ENCODE measurements around the gene ZNF319.

Gene ZNF319

DNA sequence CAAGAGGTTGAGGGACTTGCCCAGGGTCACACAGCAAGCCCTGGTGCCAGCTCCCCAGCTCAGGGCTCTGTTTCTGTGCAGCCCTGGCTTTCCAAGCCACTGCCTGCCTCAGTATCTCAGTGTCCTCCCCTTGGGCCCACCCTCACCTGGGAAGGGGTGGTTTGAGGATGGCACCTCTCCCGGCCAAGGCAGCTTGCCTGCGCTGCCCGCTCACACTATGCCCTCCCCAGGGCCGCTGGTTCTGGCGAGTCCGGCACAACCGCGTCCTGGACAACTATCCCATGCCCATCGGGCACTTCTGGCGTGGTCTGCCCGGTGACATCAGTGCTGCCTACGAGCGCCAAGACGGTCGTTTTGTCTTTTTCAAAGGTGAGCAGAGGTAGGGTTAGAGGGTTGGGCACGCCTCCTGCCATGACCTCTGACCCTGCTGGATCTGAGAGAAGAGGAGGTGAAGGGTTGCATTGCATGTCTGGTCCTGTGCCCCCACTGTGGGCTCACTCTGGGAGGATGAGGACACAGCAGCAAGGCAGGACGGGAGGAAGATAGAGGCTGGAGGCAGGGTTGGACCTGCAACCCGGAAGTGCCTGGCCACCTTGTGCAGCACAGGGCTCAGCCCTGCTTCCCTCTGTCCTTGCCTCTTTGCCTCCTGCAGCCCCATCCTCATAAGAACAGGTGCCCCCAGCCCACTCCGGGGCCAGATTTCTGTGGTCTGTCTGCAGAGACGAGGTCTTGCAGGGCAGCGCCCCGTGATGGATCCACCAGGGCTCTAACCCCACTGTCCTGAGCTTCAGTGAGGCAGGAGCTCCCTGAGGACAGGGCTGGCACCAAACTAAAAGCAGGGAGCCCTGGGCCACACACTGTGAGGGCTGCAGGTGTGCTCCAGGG lies 41.8 kb upstream of the ZNF319 start:
- Histone ChIP-seq H3K4me1 (no peaks in the 10 kb centered on the region), H3K27me3 (no peaks in the 10 kb centered on the region), H3K36me3 (no peaks in the 10 kb centered on the region), H3K4me3 (ENCODE audit: low read depth, low read length) (no peak overlapping the region), H3K9me3 (no peaks in the 10 kb centered on the region)
- DNase-seq, result no peak
- TF ChIP-seq CTCF (IDR thresholded peaks at IDR 0.05; ENCODE audit: low read depth, low read length), result no peak

DNA sequence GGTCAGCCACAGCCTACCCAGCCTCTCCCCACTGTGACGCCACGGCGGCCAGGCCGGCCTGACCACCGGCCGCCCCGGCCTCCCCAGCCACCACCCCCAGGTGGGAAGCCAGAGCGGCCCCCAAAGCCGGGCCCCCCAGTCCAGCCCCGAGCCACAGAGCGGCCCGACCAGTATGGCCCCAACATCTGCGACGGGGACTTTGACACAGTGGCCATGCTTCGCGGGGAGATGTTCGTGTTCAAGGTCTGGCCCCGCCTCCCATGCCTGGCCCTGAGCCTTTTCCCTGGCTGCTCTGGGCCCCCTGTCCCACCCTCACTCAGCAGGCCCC lies 41.1 kb upstream of the ZNF319 start:
- TF ChIP-seq CTCF (IDR thresholded peaks at IDR 0.05; ENCODE audit: low read depth, low read length), result no peak
- Histone ChIP-seq H3K27me3 (no peaks in the 10 kb centered on the region), H3K4me1 (no peaks in the 10 kb centered on the region), H3K36me3 (no peaks in the 10 kb centered on the region), H3K9me3 (no peaks in the 10 kb centered on the region), H3K4me3 (ENCODE audit: low read depth, low read length) (no peak overlapping the region)
- DNase-seq, result no peak

DNA sequence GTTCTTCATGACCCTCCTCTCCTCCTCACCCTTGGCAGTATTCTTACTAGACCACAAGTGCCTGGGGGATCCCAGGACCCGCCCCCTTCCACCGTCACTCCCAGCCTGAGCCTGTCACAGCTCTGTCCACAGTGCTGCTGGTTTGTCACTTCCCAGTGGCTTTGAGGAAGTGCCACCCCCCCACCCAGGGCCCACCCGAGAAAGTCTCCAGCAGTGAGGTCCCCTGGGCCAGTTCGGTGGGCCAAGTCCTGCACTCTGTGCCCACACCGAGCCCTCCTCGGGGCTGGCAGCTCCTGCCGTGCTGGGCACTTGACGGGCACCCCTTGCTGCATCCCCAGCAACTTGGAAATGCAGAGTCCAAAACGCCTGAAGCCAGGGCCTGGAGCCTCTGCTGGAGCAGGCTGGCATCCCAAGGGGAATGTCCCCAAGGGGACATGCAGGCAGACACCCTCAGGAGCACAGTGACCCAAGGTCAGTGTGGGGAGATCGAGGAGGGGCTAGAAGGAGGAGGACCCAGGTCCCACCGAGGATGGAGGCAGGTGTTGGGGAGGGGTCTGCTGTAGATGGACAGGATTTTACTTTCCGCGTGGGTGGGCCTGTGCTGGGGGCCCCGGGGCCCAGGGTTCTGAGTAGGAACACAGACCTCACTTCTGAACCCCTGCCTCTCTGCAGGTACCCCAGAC lies 40.6 kb upstream of the ZNF319 start:
- H3K4me1 ChIP-seq, result no peaks in the 10 kb centered on the region; the same call in 1 of the 2 replicates
- no peak overlapping the region for H3K4me3 ChIP-seq (ENCODE audit: low read depth, low read length)
- no peaks in the 10 kb centered on the region for H3K36me3 ChIP-seq
- H3K27me3 ChIP-seq, result no peaks in the 10 kb centered on the region
- no peaks in the 10 kb centered on the region for H3K9me3 ChIP-seq
- DNase-seq, result no peak
- TF ChIP-seq CTCF (IDR thresholded peaks at IDR 0.05; ENCODE audit: low read depth, low read length), result no peak

- Histone ChIP-seq H3K36me3 (no peaks in the 10 kb centered on the region), H3K4me3 (ENCODE audit: low read depth, low read length) (no peak overlapping the region), H3K27me3 (no peaks in the 10 kb centered on the region), H3K4me1 (peaks cover 3% of the 10 kb centered on the region), H3K9me3 (no peaks in the 10 kb centered on the region)
- TF ChIP-seq CTCF (IDR thresholded peaks at IDR 0.05; ENCODE audit: low read depth, low read length), result no peak
- no peak for DNase-seq
These were observed 40.0 kb upstream of the ZNF319 start for GRCh38 chr16:58040496-58040846.

GRCh38 chr16:58039829-58040495 lies 39.5 kb upstream of the ZNF319 start:
- no peak overlapping the region for H3K4me3 ChIP-seq (ENCODE audit: low read depth, low read length)
- H3K4me1 ChIP-seq, result peaks cover 8% of the 10 kb centered on the region
- no peaks in the 10 kb centered on the region for H3K9me3 ChIP-seq
- no peak for DNase-seq
- no peaks in the 10 kb centered on the region for H3K27me3 ChIP-seq
- H3K36me3 ChIP-seq, result no peaks in the 10 kb centered on the region
- TF ChIP-seq CTCF (IDR thresholded peaks at IDR 0.05; ENCODE audit: low read depth, low read length), result no peak

All from BE2C (cell line).